GM12878 (cell line): ENCODE results near the gene HAP1. TPM values are rescaled to one million over a fixed set of nuclear protein-coding genes. Genes with fewer than 3 reads are reported as not detected.
A peak's percentile ranks its signal among the peaks of the same experiment; 100 is the strongest.

ENCODE experiments used
- ATAC-seq: fragments of 200-7000 bp; cut with Tn5 transposase; 3 replicates; pipeline ENCODE4 v1.9.1; 2020; ENCODE audit warnings: mild to moderate bottlenecking, moderate library complexity
- BruUV-seq: library from RNA; stranded (reverse); fragments of 400-500 nt; replicated peaks from 2 replicates; lab custom pipeline; 2021; lab: Mats Ljungman, UMichigan
- CTCF ChIA-PET: fragments of 300-600 bp; sonication (Branson Sonifier 250); formaldehyde crosslinking; extraction: SDS; loops from one replicate; lab custom pipeline; 2021; ENCODE audit warnings: inconsistent platforms; lab: Yijun Ruan, JAX
- POLR2A ChIA-PET: fragments of 350-600 bp; formaldehyde crosslinking; extraction: SDS; loops from one replicate; lab custom pipeline; 2021; ENCODE audit warnings: inconsistent platforms; lab: Charles Lee
- RAD21 ChIA-PET: fragments of 300-600 bp; sonication (Branson Sonifier 250); formaldehyde crosslinking; loops from one replicate; lab custom pipeline; 2023; ENCODE audit warnings: antibody characterized with exemption; ENCODE audit not compliant: unreplicated experiment; lab: Charles Lee
- SMC1A ChIA-PET: fragments of 300-600 bp; sonication (Branson Sonifier 250); formaldehyde crosslinking; loops from one replicate; lab custom pipeline; 2023; ENCODE audit not compliant: unreplicated experiment, uncharacterized antibody; lab: Charles Lee
- DNase-seq: peaks from one replicate; pipeline ENCODE4 v3.0.0-alpha.2; 2011; ENCODE audit warnings: low read depth, low spot score
- FAIRE-seq: peaks from 3 replicates; lab custom pipeline; 2011; peaks lifted over from hg19 to GRCh38; lab: Jason Lieb, UNC
- H2AFZ ChIP-seq: 2 replicates; pipeline ENCODE4 v1.6.0; 2011; ENCODE audit warnings: low read depth, low read length, control low read depth; ENCODE audit not compliant: control insufficient read depth
- H3K27ac ChIP-seq: 2 replicates; pipeline ENCODE4 v1.5.1; 2011; ENCODE audit warnings: control low read depth; ENCODE audit not compliant: control insufficient read depth, insufficient read depth
- H3K27me3 ChIP-seq, 2 experiments: replicated peaks in 1 of 2; 2 replicates each; pipeline versions ENCODE4 v1.6.0 to v1.6.1; 2011; ENCODE audit warnings: low read length in 1 of 2; ENCODE audit not compliant: control insufficient read depth in 2 of 2, insufficient read depth in 2 of 2
- H3K36me3 ChIP-seq, 2 experiments: 2 replicates each; pipeline ENCODE4 v1.5.1; 2011; ENCODE audit warnings: low read length in 1 of 2; ENCODE audit not compliant: control insufficient read depth in 2 of 2, insufficient read depth in 2 of 2
- H3K4me1 ChIP-seq: 2 replicates; pipeline ENCODE4 v1.6.1; 2011; ENCODE audit warnings: mild to moderate bottlenecking, low read length, moderate library complexity, mixed read lengths; ENCODE audit not compliant: control insufficient read depth, insufficient read depth
- H3K4me2 ChIP-seq: 2 replicates; pipeline ENCODE4 v1.6.0; 2011; ENCODE audit warnings: control low read depth; ENCODE audit not compliant: control insufficient read depth, insufficient read depth
- H3K4me3 ChIP-seq: fragments of 200-600 bp; sonication (generic); 2 replicates; pipeline ENCODE4 v1.5.1; 2016
- H3K79me2 ChIP-seq: 2 replicates; pipeline ENCODE4 v1.6.0; 2011; ENCODE audit warnings: low read length; ENCODE audit not compliant: control insufficient read depth, insufficient read depth
- H3K9ac ChIP-seq: 2 replicates; pipeline ENCODE4 v1.8.0; 2011; ENCODE audit warnings: low read length, control low read depth, mixed read lengths; ENCODE audit not compliant: control insufficient read depth, insufficient read depth
- H3K9me3 ChIP-seq: replicated peaks from 3 replicates; pipeline ENCODE4 v1.5.1; 2011; ENCODE audit warnings: mild to moderate bottlenecking, low read length; ENCODE audit not compliant: control insufficient read depth, insufficient read depth
- H4K20me1 ChIP-seq: 2 replicates; pipeline ENCODE4 v1.6.0; 2011; ENCODE audit not compliant: control insufficient read depth, insufficient read depth
- CBX5 ChIP-seq: sonication (generic); IDR thresholded peaks from 2 replicates; pipeline ENCODE4 v1.6.1; 2016; ENCODE audit warnings: low read depth, moderate library complexity, mild to moderate bottlenecking, inconsistent platforms
- EZH2 ChIP-seq: IDR thresholded peaks from 2 replicates; pipeline ENCODE4 v1.6.1; 2012; ENCODE audit warnings: low read depth, mild to moderate bottlenecking, control low read depth, inconsistent platforms, low read length, borderline replicate concordance; ENCODE audit not compliant: control insufficient read depth
- HDAC6 ChIP-seq: fragments of 200-600 bp; sonication (generic); IDR thresholded peaks from one replicate; pipeline ENCODE4 v1.8.0; 2017; ENCODE audit warnings: antibody characterized with exemption; ENCODE audit not compliant: unreplicated experiment
- NR2C1 ChIP-seq: fragments of 450-650 bp; IDR thresholded peaks from 2 replicates; pipeline ENCODE4 v1.6.1; 2017; ENCODE audit warnings: antibody characterized with exemption, mild to moderate bottlenecking, moderate library complexity
- NR2C2 ChIP-seq: IDR thresholded peaks from 2 replicates; pipeline ENCODE4 v1.6.1; 2011; ENCODE audit warnings: borderline replicate concordance, low read depth; ENCODE audit not compliant: control insufficient read depth, insufficient read length
- PAX5 ChIP-seq: IDR thresholded peaks from 2 replicates; pipeline ENCODE4 v1.6.1; 2011; ENCODE audit warnings: low read depth, low read length, borderline replicate concordance
- PAX8 ChIP-seq: fragments of 450-650 bp; IDR thresholded peaks from 2 replicates; pipeline ENCODE4 v1.6.1; 2017; ENCODE audit warnings: mild to moderate bottlenecking, moderate library complexity
- RB1 ChIP-seq: fragments of 450-650 bp; formaldehyde crosslinking; IDR thresholded peaks from 2 replicates; pipeline ENCODE4 v1.6.1; 2017; ENCODE audit warnings: mild to moderate bottlenecking, borderline replicate concordance
- RBBP5 ChIP-seq: fragments of 200-600 bp; sonication (generic); conservative IDR thresholded peaks from 2 replicates; pipeline ENCODE4 v1.6.1; 2016
- SREBF2 ChIP-seq: IDR thresholded peaks from 2 replicates; pipeline ENCODE4 v1.6.1; 2012; ENCODE audit warnings: mild to moderate bottlenecking, low read length
- TCF7 ChIP-seq: IDR thresholded peaks from 2 replicates; pipeline ENCODE4 v1.6.1; 2014; ENCODE audit warnings: antibody characterized with exemption, borderline replicate concordance
- ZNF217 ChIP-seq: fragments of 450-650 bp; IDR thresholded peaks from 2 replicates; pipeline ENCODE4 v1.6.1; 2017; ENCODE audit warnings: antibody characterized with exemption, mild to moderate bottlenecking
- WGBS: methylation state at CpG from one replicate; pipeline ENCODE4 v1.1.6; 2016; ENCODE audit warnings: low lambda C conversion rate; ENCODE audit not compliant: insufficient replicate concordance, insufficient coverage; ENCODE audit errors: missing lambda C conversion rate; 5-methylcytosine and 5-hydroxymethylcytosine counted together
- in situ Hi-C: fragments of 300-500 bp; cut with MboI; formaldehyde crosslinking; loops from 9 replicates; pipeline ENCODE4 v1.14.3; 2018; ENCODE audit warnings: mixed read lengths
- intact Hi-C: fragments of 100-400 bp; cut with micrococcal nuclease; formaldehyde crosslinking; loops from one replicate; pipeline ENCODE4 v1.14.2; 2022; ENCODE audit not compliant: unreplicated experiment
- polyA plus RNA-seq, 11 experiments: library from polyadenylated mRNA; depleted of rRNA in 4 of 11; unstranded in 6 of 11; stranded (reverse) in 5 of 11; fragments of >200 nt; fragmentation: Nextera tagmentation in 4 of 11; fragmentation: Illumina TruSeq in 1 of 11; extraction: Ambion mirVana in 4 of 11; extraction: Trizol in 1 of 11; gene quantifications; 1 replicate in 1 of 11; 2 replicates in 10 of 11; pipeline versions ENCODE4 v1.2.1 to v1.2.3, GENCODE V29; 2011 to 2016; ENCODE audit warnings: inconsistent platforms in 2 of 11, missing spikeins in 2 of 11, low read depth in 1 of 11
- total RNA-seq, 4 experiments: library from RNA; depleted of rRNA in 3 of 4; stranded (reverse); fragments of >200 nt in 3 of 4; fragmentation: Illumina TruSeq in 1 of 4; extraction: Trizol in 1 of 4; gene quantifications; 2 replicates each; pipeline versions ENCODE4 v1.2.1 to v1.2.3, GENCODE V29; 2013 to 2021
- TF ChIP-seq, protein P1 (sequence below): fragments of 450-650 bp; IDR thresholded peaks from 2 replicates; pipeline ENCODE4 v1.6.1; 2017; ENCODE audit warnings: mild to moderate bottlenecking
- TF ChIP-seq, protein P2 (sequence below): fragments of 450-650 bp; IDR thresholded peaks from 2 replicates; pipeline ENCODE4 v1.6.1; 2017; ENCODE audit warnings: low read depth, mild to moderate bottlenecking, moderate library complexity
- TF ChIP-seq, protein P3 (sequence below): IDR thresholded peaks from 2 replicates; pipeline ENCODE4 v1.6.1; 2012; ENCODE audit warnings: low read depth, low read length, improper control_type of control experiment

HAP1 gene
- total and polyA plus RNA-seq, 10 of the 15 experiments (the other 5 are each of a cell fraction or from before 2014, with no cell fraction given): not detected

DNA sequence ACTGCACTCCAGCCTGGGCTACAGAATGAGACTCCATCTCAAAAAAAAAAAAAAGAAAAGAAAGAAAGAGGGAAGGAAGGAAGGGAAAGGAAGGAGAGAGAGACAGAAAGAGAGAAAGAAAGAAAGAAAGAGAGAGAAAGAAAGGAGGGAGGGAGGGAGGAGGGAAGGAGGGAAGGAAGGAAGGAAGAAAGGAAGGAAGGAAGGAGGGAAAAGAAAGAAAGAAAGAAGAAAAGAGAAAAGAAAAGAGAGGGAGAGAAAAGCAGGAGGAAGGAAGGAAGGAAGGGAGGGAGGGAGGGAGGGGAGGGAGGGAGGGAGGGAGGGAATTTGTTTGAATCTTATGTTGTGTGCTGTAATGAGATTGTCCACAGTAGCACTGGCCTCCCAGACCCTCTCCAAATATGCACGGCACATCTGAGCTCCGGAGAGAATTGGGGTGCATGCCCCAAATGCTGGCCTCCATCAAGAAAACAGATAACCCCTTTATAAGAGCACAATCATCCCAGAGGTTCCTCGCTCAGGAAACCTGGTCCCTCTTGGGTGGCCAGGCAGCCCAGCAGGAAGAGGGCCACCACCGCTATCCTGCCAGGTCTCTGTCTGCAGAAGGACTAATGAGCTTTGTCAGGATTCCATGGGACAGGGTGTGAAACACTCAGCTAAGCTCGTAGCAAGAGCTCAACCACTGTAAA lies 54.6 kb downstream of the HAP1 start:
- RAD21 ChIA-PET: interaction anchor here (0.6 to 6.5 kb wide), 7 partner anchors 9 to 25 kb away, joined by 3 to 105 read pairs (median 12); partner anchors contain the start of gene EIF1
- no peak overlapping the region; the same call in 1 of the 2 replicates for H3K4me2 ChIP-seq
- peak overlapping the region; percentile 88; the same call in 1 of the 2 replicates for H3K27ac ChIP-seq
- ATAC-seq (no peak), FAIRE-seq (no peak), DNase-seq (no peak)
- SMC1A ChIA-PET: interaction anchor here (1.0 to 7.5 kb wide), 6 partner anchors 10 to 1076 kb away, joined by 3 to 122 read pairs (median 30); partner anchors contain the start of genes CNP and EIF1
- H3K27me3 ChIP-seq: no peaks in the 10 kb centered on the region
- H3K79me2 ChIP-seq: no peaks in the 10 kb centered on the region
- intact Hi-C loops (loop anchor here (1.0 kb wide), 1 partner anchor 8 kb away; the partner anchor contains the start of gene EIF1), in situ Hi-C loops (loop anchor here (10.0 to 25.0 kb wide), 3 partner anchors 1355 to 1682 kb away; partner anchors contain the start of gene TMEM106A)
- H3K4me3 ChIP-seq: no peak overlapping the region
- no peaks in the 10 kb centered on the region for H3K36me3 ChIP-seq
- H3K9me3 ChIP-seq: no peaks in the 10 kb centered on the region; the same call in 2 of the 3 replicates
- peaks cover 7% of the 10 kb centered on the region for H3K4me1 ChIP-seq
- POLR2A ChIA-PET: interaction anchor here (0.7 to 7.3 kb wide), 8 partner anchors 10 to 185 kb away, joined by 3 to 177 read pairs (median 4); partner anchors contain the start of genes EIF1, JUP and KLHL11
- TF ChIP-seq, protein P1, sequence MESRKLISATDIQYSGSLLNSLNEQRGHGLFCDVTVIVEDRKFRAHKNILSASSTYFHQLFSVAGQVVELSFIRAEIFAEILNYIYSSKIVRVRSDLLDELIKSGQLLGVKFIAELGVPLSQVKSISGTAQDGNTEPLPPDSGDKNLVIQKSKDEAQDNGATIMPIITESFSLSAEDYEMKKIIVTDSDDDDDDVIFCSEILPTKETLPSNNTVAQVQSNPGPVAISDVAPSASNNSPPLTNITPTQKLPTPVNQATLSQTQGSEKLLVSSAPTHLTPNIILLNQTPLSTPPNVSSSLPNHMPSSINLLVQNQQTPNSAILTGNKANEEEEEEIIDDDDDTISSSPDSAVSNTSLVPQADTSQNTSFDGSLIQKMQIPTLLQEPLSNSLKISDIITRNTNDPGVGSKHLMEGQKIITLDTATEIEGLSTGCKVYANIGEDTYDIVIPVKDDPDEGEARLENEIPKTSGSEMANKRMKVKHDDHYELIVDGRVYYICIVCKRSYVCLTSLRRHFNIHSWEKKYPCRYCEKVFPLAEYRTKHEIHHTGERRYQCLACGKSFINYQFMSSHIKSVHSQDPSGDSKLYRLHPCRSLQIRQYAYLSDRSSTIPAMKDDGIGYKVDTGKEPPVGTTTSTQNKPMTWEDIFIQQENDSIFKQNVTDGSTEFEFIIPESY: no peak
- TF ChIP-seq CBX5 (no peak), PAX5 (no peak), NR2C2 (no peak), EZH2 (no peak), ZNF217 (no peak), RBBP5 (no peak), HDAC6 (no peak), RB1 (no peak), NR2C1 (no peak), SREBF2 (no peak), PAX8 (no peak), TCF7 (no peak)
- TF ChIP-seq, protein P2, sequence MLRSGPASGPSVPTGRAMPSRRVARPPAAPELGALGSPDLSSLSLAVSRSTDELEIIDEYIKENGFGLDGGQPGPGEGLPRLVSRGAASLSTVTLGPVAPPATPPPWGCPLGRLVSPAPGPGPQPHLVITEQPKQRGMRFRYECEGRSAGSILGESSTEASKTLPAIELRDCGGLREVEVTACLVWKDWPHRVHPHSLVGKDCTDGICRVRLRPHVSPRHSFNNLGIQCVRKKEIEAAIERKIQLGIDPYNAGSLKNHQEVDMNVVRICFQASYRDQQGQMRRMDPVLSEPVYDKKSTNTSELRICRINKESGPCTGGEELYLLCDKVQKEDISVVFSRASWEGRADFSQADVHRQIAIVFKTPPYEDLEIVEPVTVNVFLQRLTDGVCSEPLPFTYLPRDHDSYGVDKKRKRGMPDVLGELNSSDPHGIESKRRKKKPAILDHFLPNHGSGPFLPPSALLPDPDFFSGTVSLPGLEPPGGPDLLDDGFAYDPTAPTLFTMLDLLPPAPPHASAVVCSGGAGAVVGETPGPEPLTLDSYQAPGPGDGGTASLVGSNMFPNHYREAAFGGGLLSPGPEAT: no peak
- TF ChIP-seq, protein P3, sequence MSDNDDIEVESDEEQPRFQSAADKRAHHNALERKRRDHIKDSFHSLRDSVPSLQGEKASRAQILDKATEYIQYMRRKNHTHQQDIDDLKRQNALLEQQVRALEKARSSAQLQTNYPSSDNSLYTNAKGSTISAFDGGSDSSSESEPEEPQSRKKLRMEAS: no peak
- CTCF ChIA-PET: interaction anchor here (0.8 to 9.5 kb wide), 7 partner anchors 12 to 1055 kb away, joined by 3 to 265 read pairs (median 12); partner anchors contain the start of genes EIF1 and P3H4
- H3K9ac ChIP-seq: no peak overlapping the region
- H4K20me1 ChIP-seq: no peaks in the 10 kb centered on the region
- no TSS peak for BruUV-seq
- WGBS: 74% methylated on average over 5 of the region's 5 CpGs
- no peak overlapping the region for H2AFZ ChIP-seq
